Measurements from ENCODE around the gene LRP1-AS.

- TF ChIP-seq, protein P1, sequence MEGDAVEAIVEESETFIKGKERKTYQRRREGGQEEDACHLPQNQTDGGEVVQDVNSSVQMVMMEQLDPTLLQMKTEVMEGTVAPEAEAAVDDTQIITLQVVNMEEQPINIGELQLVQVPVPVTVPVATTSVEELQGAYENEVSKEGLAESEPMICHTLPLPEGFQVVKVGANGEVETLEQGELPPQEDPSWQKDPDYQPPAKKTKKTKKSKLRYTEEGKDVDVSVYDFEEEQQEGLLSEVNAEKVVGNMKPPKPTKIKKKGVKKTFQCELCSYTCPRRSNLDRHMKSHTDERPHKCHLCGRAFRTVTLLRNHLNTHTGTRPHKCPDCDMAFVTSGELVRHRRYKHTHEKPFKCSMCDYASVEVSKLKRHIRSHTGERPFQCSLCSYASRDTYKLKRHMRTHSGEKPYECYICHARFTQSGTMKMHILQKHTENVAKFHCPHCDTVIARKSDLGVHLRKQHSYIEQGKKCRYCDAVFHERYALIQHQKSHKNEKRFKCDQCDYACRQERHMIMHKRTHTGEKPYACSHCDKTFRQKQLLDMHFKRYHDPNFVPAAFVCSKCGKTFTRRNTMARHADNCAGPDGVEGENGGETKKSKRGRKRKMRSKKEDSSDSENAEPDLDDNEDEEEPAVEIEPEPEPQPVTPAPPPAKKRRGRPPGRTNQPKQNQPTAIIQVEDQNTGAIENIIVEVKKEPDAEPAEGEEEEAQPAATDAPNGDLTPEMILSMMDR (IDR thresholded peaks at IDR 0.05) = no peak
- no peak for TF ChIP-seq POLR2A (IDR thresholded peaks at IDR 0.05)
- no peak for TF ChIP-seq EP300 (IDR thresholded peaks at IDR 0.05)
Observed at GRCh38 chr12:57190821-57191220, 43.4 kb upstream of the LRP1-AS start.

Data from tibial nerve (tissue), 4 donors.